GM19238 (cell line): ENCODE data around the gene SAMD3.
"Not testable (repeated sequence)": the region's sequence is repeated elsewhere in the genome, so short reads cannot be mapped to it uniquely, and the experiment has no call there.

Source experiments
- DNase-seq: peaks from one replicate; pipeline ENCODE4 v3.0.0; 2011; ENCODE audit warnings: low spot score; ENCODE audit not compliant: insufficient read length

The SAMD3 gene, protein sequence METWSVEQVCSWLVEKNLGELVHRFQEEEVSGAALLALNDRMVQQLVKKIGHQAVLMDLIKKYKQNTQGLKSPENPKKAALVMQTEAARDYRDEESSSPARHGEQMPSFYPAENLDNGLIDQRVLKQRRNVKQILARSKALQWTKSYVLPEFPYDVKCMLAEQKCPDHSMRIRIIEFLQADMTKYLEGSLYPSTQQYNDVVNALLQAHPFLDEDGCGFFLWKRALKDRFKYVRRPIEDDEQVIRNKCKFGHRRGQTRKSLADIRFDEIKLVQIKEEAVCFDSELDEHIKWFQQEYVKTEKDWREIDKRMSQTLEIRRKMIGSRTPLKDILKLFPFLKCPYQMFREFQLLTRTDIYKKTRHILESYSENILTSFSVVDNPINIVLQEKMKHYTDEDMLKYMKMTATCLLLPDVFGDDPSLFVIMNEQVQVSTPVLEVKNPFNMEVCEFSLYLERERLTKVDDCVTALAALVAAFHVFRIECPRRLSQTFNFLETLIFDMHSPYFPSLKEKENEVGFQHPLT

DNA sequence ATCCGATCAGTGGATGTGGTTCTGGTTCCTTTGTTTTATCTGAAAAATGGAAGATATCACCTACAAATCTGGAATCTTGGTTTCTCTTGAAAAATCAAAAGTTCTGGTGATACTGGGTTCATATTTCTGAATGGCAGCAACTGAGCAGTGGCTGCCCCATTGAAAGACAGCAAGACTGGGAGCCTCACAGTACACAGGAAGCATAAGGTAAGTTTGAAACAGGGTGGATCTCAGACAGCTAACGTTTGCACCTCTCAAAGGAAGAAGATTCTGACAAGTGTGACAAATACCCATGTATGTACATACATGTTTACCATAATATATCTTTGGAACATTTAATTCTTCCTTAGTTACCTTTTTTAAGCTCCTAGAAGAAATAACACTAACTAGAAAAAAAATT lies at the start of gene SAMD3:
TSS of gene SAMD3 (minus strand) at position 177 of the 400 bp plus-strand sequence. CDS start 7,678 bp downstream, outside the sequence.
- DNase-seq, result no peak

DNA sequence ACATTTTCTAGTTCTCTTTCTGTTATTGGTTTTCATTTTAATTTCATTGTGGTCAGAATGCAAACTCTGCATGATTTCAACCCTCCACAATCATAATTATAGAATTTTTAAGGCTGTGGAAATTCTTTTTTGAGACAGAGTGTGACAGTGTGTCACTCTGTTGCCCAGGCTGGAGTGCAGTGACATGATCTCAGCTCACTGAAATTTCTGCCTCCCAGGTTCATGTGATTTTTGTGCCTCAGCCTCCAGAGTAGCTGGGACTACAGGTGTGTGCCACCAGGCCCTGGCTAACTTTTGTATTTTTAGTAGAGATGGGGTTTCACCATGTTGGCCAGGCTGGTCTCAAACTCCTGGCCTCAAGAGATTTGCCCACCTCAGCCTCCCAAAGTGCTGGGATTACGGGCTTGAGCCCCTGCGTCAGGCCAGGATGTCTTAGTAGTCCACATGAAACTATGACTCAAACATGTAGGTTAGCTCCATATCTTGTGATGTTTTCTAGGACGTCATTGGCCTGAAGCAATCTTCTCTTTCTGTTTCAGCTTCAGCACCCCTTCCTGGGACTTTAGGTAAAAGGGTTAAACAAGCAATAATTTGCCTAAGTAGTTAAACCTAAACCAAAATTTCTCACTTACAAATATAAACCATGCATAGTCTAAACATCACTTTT lies 47.4 kb upstream of the SAMD3 start:
- DNase-seq, result no peak

DNA sequence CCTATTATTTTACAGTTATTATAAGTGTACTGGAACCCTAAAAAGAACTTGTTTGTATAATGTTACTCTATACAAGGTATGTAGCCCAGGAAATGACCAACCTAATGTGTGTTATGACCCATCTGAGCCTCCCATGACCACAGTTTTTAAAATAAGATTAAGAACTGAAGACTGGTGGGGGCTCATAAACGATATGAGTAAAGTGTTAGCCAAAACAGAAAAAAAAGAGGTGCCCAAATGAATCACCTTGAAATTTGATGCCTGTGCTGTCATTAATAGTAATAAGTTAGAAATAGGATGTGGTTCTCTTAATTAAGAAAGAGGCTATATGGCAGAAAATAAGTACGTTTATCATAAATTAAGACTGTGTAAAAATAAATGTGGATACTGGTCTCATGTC lies 42.8 kb upstream of the SAMD3 start:
- not testable (repeated sequence) for DNase-seq

DNA sequence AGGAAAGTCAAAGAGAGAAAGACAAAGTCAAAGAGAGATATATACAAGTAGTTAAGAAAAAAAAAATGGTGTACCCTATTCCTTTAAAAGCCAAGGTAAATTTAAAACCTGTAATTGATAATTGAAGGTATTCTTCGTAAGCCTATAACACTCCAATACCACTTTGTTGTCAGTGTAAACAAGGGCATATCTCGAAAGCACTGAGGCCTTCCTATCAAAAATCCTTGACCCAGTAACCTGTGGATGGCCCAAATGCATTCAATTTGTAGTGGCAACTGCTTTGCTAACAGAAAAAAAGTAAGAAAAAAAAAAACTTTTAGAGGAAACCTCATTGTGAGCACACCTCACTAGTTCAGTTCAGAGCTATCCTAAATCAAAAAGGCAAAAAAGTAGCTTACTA lies 39.3 kb upstream of the SAMD3 start:
- no peak for DNase-seq

DNA sequence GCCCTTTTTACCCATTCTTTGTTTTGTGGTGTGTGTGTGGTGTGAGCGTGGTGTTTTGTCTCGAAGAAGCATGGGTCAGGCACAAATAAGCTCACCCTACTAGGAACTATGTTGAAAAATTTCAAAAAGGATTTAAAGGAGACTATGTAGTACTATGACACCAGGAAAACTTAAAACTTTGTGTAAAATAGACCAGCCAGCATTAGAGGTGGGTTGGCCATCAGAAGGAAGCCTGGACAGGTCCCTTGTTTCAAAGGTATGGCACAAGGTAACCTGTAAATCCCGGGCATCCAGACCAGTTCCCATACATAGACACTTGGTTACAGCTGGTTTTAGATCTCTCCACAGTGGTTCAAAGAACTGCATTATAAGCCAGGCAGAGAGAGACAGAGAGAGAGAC lies 38.8 kb upstream of the SAMD3 start:
- not testable (repeated sequence) for DNase-seq

DNA sequence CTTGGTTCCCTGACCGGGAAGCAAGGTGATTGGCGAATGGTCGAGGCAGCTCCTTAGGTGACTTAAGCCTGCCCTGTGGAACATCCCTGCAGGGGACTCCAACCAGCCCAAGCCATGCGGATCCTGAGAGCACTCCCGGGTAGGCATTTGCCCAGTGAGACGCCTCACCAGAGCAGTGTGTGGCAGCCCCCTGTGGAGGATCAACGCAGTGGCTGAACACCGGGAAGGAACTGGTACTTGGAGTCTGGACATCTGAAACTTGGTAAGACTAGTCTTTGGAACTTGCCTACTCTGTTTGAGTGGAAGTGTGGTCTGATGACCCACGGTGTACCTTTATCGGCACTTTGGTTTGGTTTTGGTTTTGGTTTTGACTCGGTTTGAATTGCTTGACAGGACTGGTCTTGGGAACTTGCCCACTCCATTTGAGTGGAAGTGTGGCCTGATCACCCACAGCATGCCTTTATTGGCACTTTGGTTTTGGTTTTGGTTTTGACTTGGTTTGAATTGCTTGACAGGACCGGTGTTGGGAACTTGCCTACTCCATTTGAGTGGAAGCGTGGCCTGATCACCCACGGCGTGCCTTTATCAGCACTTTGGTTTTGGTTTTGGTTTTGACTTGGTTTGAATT lies 38.0 kb upstream of the SAMD3 start:
- not testable (repeated sequence) for DNase-seq

DNA sequence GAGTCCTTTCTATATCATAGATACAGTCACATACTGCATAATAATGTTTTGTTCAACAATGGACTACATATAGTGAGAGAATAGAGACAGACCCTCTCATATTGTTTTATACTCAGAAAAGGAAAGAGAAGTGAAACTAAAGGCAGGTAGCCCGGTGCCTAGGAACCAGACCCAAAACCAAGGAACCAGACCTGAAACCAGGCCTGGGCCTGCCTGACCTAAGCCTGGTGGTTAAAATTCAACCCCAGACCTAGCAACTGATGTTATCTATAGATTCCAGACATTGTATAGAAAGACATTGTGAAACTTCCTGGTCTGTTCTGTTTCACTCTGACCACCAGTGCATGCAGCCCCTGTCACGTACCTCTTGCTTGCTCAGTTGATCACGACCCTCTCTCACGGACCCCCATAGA lies 37.3 kb upstream of the SAMD3 start:
- not testable (repeated sequence) for DNase-seq

DNA sequence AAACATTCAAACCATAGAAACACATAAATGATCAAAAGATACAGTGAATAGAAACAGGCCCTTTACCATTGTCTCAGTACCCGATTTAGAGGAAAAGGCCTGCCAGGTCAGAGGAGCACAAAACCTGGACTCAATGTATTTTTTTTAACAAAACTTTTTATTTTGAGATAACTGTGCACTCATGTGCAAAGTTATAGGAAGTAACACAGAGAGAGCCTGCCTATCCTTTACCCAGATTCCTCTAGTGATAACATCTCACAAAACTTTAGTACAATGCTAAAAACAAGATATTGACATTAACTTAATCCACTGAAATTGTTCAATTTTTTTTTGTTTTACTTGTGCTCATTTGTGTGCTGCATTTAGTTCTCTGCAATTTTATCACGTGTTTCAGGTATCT lies 36.8 kb upstream of the SAMD3 start:
- DNase-seq, result no peak

DNA sequence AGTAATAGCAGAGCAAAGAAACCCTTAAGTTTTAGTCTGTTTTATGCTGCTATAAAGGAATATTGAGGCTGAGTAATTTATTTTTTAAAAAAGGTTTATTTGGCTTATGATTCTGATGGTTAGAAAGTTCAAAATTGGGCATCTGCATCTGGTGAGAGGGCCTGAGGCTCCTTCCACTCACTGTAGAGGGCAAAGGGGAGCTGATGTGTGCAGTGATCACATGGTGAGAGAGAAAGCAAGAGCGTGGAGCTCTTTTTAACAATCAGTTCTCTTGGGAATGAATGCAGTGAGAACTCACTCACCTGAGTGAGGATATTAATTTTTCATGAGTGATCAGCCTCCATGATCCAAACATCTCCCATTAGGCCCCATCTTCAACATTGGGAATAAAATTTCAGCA lies 36.4 kb upstream of the SAMD3 start:
- DNase-seq, result no peak

DNA sequence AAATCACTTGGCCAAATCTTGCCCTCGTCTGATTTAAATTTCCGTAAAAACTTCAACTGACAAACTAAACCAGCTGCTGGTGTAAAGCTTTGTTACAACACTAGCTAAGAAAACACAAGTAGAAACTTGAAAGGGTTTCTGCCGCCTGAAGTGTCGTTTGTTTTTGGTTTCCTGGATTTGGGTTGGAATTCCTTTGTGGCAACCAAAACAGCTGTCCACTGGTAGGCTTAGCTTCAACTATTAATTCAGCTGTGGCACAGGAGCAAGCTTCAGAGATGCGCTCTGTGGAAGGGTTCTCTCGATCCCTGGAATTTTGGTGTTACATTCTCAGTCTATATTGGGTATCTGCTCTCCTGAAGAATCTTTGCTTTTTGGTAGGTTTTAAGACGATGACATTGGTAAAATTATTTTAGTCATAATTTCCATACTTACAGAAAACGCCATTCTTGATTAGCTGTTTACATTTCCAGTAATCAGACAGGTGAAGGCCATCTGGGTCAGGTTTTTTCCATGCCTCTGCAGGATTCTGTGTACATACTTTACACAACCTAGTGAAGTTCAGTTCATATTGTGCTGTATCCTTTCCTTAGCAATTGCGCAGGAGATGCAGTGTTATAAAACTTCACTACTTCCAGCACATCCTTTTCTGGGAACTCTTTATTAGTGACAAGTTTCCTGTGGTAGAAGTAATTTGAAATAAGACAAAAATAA lies 29.9 kb upstream of the SAMD3 start:
- DNase-seq, result no peak

DNA sequence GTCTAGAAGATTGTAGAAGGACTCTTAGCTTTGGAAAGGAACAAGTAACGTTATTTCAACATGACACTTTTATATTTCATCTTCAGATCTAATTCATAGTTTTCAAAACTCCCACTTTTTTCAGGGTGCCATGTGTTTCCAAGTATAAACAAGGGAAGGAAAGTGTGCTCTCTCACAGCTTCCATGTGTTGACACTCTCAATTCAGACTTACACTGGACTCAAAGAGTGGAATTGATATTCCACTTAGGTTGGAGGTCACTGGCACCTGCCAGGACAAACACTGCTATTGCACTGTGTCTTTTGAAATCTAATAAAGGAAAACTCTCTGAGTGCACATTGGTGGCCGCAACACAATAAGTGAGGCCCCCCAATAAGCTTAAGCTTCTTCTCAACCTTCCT lies 22.5 kb upstream of the SAMD3 start:
- DNase-seq, result no peak

DNA sequence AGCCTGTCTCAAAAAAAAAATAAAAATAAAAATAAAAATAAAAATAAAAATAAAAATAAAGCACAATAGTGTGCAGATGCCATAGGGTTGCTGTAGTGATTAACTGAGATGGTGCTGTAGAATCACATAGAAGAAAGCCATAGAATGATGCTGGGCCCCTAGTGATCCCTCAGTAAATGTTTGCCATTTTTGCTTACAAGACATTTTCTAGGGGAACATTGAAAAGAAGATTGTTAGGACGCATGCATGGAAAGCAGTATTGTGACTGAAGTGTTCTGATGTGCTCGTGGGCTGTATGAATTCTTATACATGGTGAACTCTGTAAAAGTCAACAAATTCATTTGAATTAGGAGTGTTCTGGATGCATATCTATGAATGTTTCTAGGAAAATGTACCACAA lies 22.0 kb upstream of the SAMD3 start:
- no peak for DNase-seq

DNA sequence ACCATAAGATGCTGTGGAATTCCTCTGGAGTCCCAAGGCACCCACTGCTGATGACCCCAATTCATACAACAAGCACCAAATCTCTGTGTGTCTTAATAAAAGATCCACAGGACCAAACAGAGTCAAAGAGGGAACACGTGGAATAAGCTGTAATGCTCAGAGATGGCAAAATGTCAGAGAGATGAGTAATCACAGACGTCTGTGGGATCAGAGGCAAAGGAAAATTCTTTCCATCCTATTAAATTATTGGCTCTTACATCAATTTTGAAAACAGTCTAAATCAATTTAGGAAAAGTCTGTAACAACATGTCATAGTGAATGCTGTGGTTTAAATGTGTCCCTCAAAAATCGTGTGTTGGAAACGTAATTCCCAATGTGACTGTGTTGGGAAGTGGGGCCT lies 17.5 kb upstream of the SAMD3 start:
- DNase-seq, result no peak

DNA sequence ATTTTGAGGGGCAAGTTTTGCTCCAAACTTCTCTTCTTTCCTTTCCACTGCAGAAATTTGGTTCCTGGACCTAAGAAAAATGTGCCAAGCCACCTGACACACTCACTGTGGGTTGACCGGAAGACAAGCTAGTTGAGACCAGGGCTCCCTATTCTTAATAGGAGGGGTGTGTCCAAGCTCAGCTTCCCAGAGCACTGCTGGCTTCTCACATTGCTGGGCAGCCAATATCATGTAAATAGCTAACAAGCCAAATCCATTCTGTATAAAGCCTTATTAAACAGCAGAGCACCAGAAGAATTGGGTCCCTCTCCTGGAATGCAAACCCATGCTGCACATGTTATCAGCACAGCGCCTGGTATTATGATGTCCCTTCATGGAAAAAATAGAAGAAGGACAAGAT lies 17.0 kb upstream of the SAMD3 start:
- no peak for DNase-seq

DNA sequence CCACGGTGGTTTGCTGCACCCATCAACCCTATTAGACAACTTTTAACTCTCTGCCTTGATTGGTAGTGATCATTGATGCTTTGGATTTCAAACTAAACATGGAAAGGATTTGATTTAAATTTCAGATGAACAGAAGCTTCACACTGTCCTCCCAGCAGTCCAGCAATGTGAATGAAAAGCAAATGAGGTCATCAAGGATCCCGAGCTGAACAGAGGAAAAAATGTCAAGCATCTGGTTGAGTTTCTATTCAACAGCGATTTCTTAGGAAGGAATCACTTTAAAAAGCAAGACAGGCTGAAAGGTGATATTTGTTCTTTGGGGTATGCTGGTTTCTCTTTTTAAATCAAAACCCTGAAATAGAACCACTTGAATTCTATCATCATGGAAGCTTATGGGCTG lies 10.6 kb upstream of the SAMD3 start:
- no peak for DNase-seq

DNA sequence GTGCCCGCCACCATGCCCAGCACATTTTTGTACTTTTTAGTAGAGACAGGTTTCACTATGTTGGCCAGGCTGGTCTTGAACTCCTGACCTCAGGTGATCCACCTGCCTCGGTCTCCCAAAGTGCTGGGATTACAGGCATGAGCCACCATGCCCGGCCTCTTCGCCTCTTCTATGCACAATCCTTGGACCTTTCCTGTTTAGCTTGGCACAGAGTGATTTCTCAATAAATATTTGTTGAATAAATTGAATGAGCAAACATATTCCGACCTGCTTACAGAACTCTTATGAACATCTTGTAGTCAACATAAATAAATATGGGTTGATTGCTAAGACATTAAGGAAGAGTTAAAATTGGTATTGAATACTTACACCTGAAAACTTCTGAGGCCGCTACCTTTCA lies 7.8 kb upstream of the SAMD3 start:
- not testable (repeated sequence) for DNase-seq

DNA sequence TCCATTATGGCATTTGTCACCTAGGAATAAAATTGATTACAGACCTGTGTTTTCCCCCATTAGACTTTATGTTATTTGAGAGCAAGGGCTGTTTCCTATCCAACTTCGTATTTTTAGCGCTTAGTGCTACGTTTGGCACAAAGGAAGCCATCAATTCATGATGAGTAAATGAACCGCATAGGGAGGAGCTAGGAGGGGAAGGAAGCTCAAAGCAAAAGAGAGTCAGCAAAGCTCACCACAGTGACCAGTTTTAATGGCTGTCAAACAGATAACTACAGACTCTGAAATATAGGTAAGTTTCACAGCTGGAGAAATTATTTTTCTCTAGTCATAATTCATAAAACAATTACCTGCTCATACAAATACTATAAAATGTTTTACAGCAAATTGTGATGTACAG lies 6.9 kb upstream of the SAMD3 start:
- no peak for DNase-seq

DNA sequence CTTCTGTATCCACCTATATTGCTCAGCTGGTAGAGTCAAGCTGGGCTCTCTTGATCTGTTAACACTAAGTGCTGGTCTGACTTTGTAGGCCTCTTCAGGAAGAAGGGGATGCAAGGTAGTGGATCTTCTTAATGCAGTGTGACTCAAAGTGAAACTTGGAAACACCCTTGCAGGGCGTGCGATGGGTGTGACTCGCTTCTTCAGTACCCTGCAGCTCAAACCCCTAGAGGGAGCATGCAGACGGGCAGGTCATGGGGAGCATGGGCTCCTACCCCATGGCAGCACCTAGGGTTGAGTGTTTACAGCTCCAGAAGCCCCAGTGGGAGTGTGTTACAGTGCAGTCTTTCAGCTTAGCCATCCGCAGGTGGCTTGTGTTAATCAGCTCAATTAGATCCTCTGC lies 757 bp upstream of the SAMD3 start:
- DNase-seq, result peak; percentile 20

DNA sequence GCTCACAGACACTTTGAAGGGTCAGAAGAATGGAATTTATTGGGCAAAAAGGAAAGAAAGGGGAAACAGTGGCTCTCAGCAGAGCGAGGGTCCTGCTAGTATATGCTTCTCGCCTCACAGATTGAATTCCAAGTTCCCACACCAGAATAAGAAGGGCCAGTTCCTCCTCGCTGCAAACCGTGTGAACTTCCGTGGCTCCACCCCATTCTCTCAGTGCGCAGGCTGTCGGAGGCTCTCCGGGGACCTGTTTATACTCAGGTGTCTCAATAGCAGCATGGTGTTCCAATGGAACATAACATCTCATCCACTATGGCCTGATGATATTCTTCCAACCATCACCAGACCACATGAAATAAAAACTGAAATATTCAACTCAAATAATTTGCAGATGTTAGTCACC lies 4.6 kb downstream of the SAMD3 start:
- no peak for DNase-seq

DNA sequence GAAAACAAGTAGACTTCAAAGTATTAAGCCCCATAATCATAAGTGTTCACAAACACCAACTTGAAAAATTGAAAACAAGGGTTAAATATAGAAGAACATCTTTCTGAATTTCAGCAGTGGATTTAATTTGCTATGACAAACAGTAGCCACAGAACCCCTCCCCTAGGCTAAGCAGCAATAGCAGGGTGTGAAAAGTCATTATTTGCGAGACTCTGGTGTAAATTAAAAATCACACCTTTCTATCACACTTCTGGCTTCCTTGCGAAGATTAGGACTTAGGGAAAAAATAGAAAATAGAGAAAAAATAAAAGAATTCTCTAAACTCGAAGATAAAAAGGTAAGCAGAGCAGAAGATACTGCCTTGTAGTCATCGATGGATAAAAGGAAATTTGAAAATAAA lies 6.1 kb downstream of the SAMD3 start:
- no peak for DNase-seq

DNA sequence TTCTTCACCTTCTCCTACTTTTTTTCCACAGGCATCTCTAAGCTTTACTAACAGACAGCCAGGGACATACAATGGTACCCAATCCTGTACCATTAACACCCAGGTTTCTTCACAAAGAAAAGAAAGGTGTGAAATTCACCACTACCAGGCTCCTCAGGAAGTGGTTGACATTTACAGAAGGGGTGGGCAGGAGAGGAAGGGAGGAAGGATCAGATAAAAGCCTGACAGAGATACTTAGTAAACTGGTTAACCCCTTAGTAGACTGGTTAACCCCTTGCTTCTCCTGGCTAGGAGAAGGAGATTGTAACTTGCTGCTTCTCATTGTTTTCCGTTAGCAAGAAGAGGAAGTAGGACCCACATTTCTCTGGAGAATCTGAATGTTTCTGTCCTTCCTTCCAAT lies 7.2 kb downstream of the SAMD3 start:
- DNase-seq, result no peak
